Thyroid gland (tissue), 4 donors: Measurements from ENCODE around the gene TPRG1.

Experiments
- CTCF ChIP-seq, 6 experiments: fragments of 200-600 bp in 3 of 6; fragments of 450-650 bp in 3 of 6; sonication (generic) in 3 of 6; IDR thresholded peaks; one replicate each; pipeline ENCODE4 v1.5.1; 2016 to 2019; ENCODE audit warnings: antibody characterized with exemption in 6 of 6, mild to moderate bottlenecking in 2 of 6, inconsistent platforms in 1 of 6, moderate library complexity in 1 of 6
- POLR2A ChIP-seq, 2 donors: fragments of 450-650 bp; IDR thresholded peaks; one replicate each; pipeline ENCODE4 v1.6.1; 2017; ENCODE audit warnings: antibody characterized with exemption in 2 of 2, mild to moderate bottlenecking in 2 of 2, moderate library complexity in 1 of 2

GRCh38 chr3:189258261-189258660, 86.5 kb downstream of the TPRG1 start:
- TF ChIP-seq CTCF (IDR thresholded peaks at IDR 0.05), result no peak
- TF ChIP-seq POLR2A (IDR thresholded peaks at IDR 0.05), result no peak
